Cardiac fibroblast (primary cell): ENCODE measurements around the gene CCDC197.

ENCODE experiments used
- DNase-seq, 2 donors: peaks; one replicate each; pipeline versions ENCODE4 v3.0.0 to v3.0.0-alpha.2; 2010; ENCODE audit warnings: low read depth in 2 of 2
- H3K4me3 ChIP-seq, 2 donors: replicated peaks in 1 of 2; 1 replicate in 1 of 2; 2 replicates in 1 of 2; pipeline ENCODE4 v1.5.1; 2011; ENCODE audit warnings: low read depth in 2 of 2, low read length in 2 of 2, mild to moderate bottlenecking in 2 of 2, moderate library complexity in 1 of 2
- TF ChIP-seq, protein P1 (sequence below): IDR thresholded peaks from one replicate; pipeline ENCODE4 v1.5.1; 2011; ENCODE audit warnings: low read depth, mild to moderate bottlenecking, low read length, inconsistent platforms

Gene CCDC197

DNA sequence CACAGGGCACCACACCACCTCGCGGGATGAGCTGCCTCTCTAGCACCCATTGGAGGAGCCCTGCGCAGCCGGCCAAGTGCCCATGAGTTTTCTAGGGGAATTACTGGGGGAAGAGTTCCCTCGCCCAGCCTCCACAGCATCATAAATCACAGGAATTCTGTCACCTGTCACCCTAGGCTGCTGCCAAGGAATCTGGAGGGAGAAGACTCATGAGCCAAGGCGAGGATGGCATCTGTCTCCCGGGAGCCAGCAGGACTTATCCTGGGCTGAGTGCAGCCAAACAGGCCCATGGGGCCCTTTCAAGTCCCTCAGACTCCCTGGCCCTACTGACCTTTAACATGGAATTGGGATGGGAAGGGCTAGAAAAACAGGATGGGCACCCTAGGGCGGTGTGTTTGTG lies 21.2 kb downstream of the CCDC197 start:
- TF ChIP-seq, protein P1, sequence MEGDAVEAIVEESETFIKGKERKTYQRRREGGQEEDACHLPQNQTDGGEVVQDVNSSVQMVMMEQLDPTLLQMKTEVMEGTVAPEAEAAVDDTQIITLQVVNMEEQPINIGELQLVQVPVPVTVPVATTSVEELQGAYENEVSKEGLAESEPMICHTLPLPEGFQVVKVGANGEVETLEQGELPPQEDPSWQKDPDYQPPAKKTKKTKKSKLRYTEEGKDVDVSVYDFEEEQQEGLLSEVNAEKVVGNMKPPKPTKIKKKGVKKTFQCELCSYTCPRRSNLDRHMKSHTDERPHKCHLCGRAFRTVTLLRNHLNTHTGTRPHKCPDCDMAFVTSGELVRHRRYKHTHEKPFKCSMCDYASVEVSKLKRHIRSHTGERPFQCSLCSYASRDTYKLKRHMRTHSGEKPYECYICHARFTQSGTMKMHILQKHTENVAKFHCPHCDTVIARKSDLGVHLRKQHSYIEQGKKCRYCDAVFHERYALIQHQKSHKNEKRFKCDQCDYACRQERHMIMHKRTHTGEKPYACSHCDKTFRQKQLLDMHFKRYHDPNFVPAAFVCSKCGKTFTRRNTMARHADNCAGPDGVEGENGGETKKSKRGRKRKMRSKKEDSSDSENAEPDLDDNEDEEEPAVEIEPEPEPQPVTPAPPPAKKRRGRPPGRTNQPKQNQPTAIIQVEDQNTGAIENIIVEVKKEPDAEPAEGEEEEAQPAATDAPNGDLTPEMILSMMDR, result no peak
- no peak for DNase-seq
- H3K4me3 ChIP-seq, result no peak overlapping the region

DNA sequence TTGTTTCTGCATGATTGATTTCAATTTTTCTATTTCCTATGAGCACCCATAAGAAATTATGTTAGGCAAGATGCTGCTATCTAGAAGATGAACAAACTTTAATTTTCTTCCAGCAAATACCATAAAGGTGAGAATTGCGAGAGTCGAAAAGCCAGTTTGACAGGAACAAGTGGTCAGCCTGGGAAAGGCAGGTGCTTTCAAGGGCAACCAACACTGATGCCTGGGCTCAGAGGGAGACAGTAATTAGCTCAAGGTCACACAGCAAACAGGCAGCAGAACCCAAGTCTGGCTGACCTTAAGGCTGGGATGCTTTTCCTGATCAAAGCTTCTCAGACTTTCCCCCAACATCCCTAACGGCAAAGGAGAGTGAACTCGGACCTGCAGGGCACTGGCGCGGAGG lies 22.2 kb downstream of the CCDC197 start:
- TF ChIP-seq, protein P1, result no peak
- no peak for DNase-seq
- no peak overlapping the region for H3K4me3 ChIP-seq

DNA sequence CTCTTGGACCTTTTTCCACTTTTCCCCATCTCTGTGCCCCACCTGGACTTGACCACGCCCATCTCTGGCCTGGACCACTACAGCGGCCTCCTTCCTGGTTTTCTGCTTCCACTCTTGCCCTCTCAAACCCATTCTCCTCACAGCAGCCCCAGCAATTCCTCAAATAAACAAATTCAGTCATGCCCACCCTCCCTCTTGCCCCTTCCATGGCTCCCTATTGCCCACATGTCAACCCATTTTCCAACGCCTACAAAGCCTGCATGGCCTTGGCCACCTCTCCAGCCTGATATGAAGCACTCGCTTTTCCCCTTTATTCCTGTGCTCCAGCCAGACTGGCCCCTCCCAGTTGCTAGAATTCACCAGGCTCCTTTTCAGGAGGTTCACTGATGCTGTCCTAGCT lies 23.2 kb downstream of the CCDC197 start:
- DNase-seq, result no peak
- TF ChIP-seq, protein P1, result no peak

DNA sequence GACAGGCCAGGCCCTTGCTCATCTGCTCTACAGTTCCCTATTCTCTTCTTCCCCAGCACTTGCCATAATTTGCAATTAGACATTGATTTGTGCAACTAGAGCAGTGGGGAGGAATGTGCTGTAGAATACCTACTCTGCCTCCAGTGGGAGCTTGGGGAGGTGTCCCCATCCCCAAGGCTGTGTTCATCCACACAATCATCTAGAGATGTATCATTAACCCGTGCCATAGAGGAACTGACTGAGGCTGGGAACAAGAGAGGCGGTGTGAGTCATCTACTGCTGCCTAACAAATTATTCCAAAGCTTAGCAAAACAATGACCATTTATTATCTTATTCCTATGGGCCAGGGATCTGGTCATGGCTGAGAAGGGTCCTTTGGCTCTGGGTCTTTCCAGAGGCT lies 23.9 kb downstream of the CCDC197 start:
- TF ChIP-seq, protein P1, result no peak
- DNase-seq, result peak in 1 of 2 donors; percentile 53
- H3K4me3 ChIP-seq, result no peak overlapping the region

More for the DNA sequence above, 23.2 kb downstream of the CCDC197 start:
- H3K4me3 ChIP-seq, result no peak overlapping the region

DNA sequence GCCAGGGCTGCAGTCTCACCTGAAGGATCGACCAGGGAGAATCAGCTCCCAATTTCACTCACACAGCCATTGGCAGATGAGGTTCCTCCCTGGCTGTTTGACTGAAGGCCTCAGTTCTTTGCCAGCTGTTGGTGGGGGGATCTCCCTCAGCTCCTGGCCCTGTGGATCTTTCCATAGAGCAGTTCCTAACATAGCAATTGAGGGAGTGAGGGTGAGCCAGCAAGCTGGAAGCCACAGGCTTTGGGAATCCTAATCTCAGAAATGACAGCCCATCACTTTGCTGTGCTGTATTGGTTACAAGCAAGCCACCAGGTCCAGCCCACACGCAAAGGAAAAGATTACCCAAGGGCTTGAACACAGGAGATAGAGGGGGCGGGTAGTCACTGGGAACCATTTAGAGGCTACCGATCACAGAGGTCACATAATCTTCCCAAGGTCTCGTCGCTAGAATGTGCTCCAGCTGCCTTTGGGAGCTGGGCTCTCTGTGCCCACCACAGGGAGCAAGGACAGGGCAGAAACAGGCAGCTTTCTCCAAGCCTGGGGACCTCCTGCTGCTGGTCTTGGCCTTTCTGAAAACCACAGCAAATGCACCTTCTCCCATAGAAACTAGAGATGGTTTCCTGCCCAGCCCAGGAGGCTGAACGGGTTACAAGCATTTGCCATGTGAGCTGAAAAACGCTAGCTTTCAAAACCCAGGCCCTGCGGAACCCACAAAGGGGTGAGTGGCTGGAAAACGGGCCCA lies 24.5 kb downstream of the CCDC197 start:
- no peak overlapping the region for H3K4me3 ChIP-seq
- no peak for DNase-seq
- TF ChIP-seq, protein P1, result no peak

DNA sequence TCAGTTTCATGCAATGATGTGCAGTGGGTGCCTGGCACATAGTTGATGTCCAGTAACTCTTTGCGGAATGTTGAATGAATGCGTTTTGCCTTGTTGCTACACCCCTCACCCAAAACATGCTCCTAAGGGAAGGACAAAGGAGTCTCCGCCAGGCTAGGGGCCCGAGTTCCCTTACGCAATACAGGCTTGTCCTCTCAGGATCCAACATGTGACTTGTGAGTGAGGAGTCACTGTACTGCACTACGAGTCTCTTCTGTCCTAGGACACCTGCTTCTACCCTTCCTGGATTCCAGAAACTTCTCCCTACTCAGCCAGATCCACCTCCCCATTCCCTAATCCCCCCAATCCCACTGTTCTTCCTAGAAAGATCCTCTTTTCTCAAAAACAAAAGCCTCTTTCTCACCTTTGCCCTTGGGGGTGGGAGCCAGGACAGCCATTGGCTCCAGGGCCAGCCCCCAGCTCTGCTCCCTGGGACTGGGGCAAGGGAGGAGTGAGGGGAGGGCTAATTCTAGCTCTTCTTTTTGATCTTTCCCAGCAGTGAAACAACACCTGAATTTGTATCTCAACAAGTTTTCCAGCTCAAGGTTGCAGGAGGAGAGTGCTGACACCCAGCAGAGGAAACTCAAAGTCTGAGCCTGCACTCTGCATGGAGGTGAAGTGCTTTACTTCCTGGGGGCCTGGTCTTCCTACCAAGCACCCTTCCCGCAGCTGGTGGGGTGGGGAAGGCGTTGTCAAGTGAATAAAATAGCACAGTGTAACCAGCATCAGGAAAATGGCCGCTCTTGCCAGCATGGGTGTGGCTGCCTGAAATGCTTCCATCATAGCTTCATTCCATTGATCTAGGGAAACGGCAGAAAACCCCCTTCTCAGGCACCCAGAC lies 25.7 kb downstream of the CCDC197 start:
- no peak for DNase-seq
- TF ChIP-seq, protein P1, result no peak
- no peak overlapping the region for H3K4me3 ChIP-seq
